Cardiac muscle cell (in vitro differentiated cells and primary cell): ENCODE measurements around the gene PDZRN4. TPM values are rescaled to one million over a fixed set of nuclear protein-coding genes. Genes with fewer than 3 reads are reported as not detected.

Experiments
- DNase-seq, 2 donors: peaks; one replicate each; pipeline versions ENCODE4 v3.0.0 to v3.0.0-alpha.2; 2010 to 2017; ENCODE audit warnings: low read depth in 1 of 2, low spot score in 1 of 2
- H3K27ac ChIP-seq: fragments of 200-600 bp; sonication (generic); 2 replicates; pipeline ENCODE4 v1.5.1; 2016
- H3K27me3 ChIP-seq: fragments of 200-600 bp; sonication (generic); 2 replicates; pipeline ENCODE4 v1.6.0; 2016; ENCODE audit warnings: control low read depth
- H3K36me3 ChIP-seq: fragments of 200-600 bp; sonication (generic); 2 replicates; pipeline ENCODE4 v1.5.1; 2016; ENCODE audit warnings: control low read depth
- H3K4me1 ChIP-seq: fragments of 200-600 bp; sonication (generic); 2 replicates; pipeline ENCODE4 v1.8.1; 2017; ENCODE audit warnings: low read depth, mild to moderate bottlenecking, mixed run types
- H3K4me3 ChIP-seq: fragments of 200-600 bp; sonication (generic); 2 replicates; pipeline ENCODE4 v1.5.1; 2016; ENCODE audit warnings: mild to moderate bottlenecking
- H3K9me3 ChIP-seq: fragments of 200-600 bp; sonication (generic); 2 replicates; pipeline ENCODE4 v1.5.1; 2017; ENCODE audit warnings: low read depth, mild to moderate bottlenecking, control low read depth
- CTCF ChIP-seq: IDR thresholded peaks from 2 replicates; pipeline ENCODE4 v1.5.1; 2012; ENCODE audit warnings: low read depth, mild to moderate bottlenecking, low read length
- polyA plus RNA-seq: library from polyadenylated mRNA; unstranded; fragments of >200 nt; fragmentation: Nextera tagmentation; extraction: Ambion mirVana; gene quantifications from 2 replicates; pipeline ENCODE4 v1.2.1, GENCODE V29; 2016
- total RNA-seq: library from RNA; depleted of rRNA; stranded (reverse); fragments of >200 nt; gene quantifications from 2 replicates; pipeline ENCODE4 v1.2.3, GENCODE V29; 2016

Gene PDZRN4
- total and polyA plus RNA-seq, 2 experiments from 2014 or later: 2.9 to 5.0 TPM

GRCh38 chr12:41339784-41340183 lies 151.7 kb downstream of the PDZRN4 start:
- no peaks in the 10 kb centered on the region for H3K36me3 ChIP-seq
- H3K27ac ChIP-seq: no peak overlapping the region
- no peak overlapping the region for H3K4me3 ChIP-seq
- no peak for DNase-seq
- peaks cover under 1% of the 10 kb centered on the region for H3K4me1 ChIP-seq
- no peaks in the 10 kb centered on the region for H3K27me3 ChIP-seq
- no peak for TF ChIP-seq CTCF
- no peaks in the 10 kb centered on the region for H3K9me3 ChIP-seq

GRCh38 chr12:41344776-41345470 lies 156.8 kb downstream of the PDZRN4 start:
- Histone ChIP-seq H3K4me1 (no peaks in the 10 kb centered on the region), H3K9me3 (no peaks in the 10 kb centered on the region), H3K36me3 (no peaks in the 10 kb centered on the region), H3K27ac (no peak overlapping the region), H3K27me3 (no peaks in the 10 kb centered on the region), H3K4me3 (no peak overlapping the region)
- DNase-seq: no peak
- TF ChIP-seq CTCF: no peak

GRCh38 chr12:41348198-41348597 lies 160.1 kb downstream of the PDZRN4 start:
- H3K36me3 ChIP-seq: no peaks in the 10 kb centered on the region
- no peak for TF ChIP-seq CTCF
- H3K27me3 ChIP-seq: no peaks in the 10 kb centered on the region
- DNase-seq: no peak
- H3K9me3 ChIP-seq: no peaks in the 10 kb centered on the region
- H3K27ac ChIP-seq: no peak overlapping the region
- H3K4me3 ChIP-seq: no peak overlapping the region
- H3K4me1 ChIP-seq: no peaks in the 10 kb centered on the region

GRCh38 chr12:41356181-41356580 lies 168.1 kb downstream of the PDZRN4 start:
- no peak overlapping the region for H3K4me3 ChIP-seq
- no peak for TF ChIP-seq CTCF

GRCh38 chr12:41361738-41362137 lies 173.6 kb downstream of the PDZRN4 start:
- Histone ChIP-seq H3K9me3 (no peaks in the 10 kb centered on the region), H3K27me3 (no peaks in the 10 kb centered on the region), H3K4me3 (no peak overlapping the region), H3K27ac (no peak overlapping the region), H3K36me3 (no peaks in the 10 kb centered on the region), H3K4me1 (peaks cover 29% of the 10 kb centered on the region)
- no peak for TF ChIP-seq CTCF
- DNase-seq: no peak

More at GRCh38 chr12:41356181-41356580, 168.1 kb downstream of the PDZRN4 start:
- DNase-seq: no peak
- H3K36me3 ChIP-seq: no peaks in the 10 kb centered on the region
- H3K27ac ChIP-seq: no peak overlapping the region
- H3K27me3 ChIP-seq: no peaks in the 10 kb centered on the region
- no peaks in the 10 kb centered on the region for H3K9me3 ChIP-seq
- peaks cover 19% of the 10 kb centered on the region for H3K4me1 ChIP-seq
